ENCODE results near the gene FAM171A1.

DNA sequence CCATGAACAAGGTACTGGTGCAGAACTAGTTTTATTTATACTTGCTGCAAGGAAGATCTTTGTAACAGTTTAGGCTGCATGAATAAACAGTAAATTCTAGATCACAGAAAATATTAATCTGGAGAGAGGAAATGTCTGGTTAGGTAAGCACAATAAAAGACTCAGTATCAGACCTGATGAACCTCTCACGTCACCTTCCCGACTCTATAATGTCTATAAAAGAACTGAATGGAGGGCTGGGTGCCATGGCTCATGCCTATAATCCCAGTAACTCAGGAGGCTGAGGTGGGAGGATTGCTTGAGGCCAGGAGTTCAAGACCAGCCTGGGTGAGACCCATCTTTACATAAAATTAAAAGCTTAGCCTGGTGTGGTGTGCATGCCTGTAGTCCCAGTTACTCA, 65.9 kb downstream of the FAM171A1 start:
- TF ChIP-seq CTCF (IDR thresholded peaks at IDR 0.05) (no peak), POLR2A (IDR thresholded peaks at IDR 0.05) (no peak)

All from body of pancreas (tissue), 4 donors.